Measurements from ENCODE around the gene TGFBI.

TGFBI gene

GRCh38 chr5:136063778-136064465 lies 35.1 kb downstream of the TGFBI start:
- Histone ChIP-seq H3K9me3 (ENCODE audit: severe bottlenecking) (no peaks in the 10 kb centered on the region), H3K36me3 (ENCODE audit: low read depth) (peaks cover 61% of the 10 kb centered on the region), H3K27ac (ENCODE audit: poor library complexity, severe bottlenecking) (no peak overlapping the region), H3K4me3 (ENCODE audit: severe bottlenecking) (no peak overlapping the region), H3K4me1 (ENCODE audit: insufficient read depth, poor library complexity, severe bottlenecking) (no peaks in the 10 kb centered on the region), H3K27me3 (ENCODE audit: insufficient read depth, poor library complexity, severe bottlenecking) (no peaks in the 10 kb centered on the region)
- ATAC-seq (ENCODE audit: low read depth) (no peak), DNase-seq (ENCODE audit: low spot score) (no peak)
- TF ChIP-seq CTCF (IDR thresholded peaks at IDR 0.05; ENCODE audit: poor library complexity, severe bottlenecking), result no peak

- no peaks in the 10 kb centered on the region for H3K4me1 ChIP-seq (ENCODE audit: insufficient read depth, poor library complexity, severe bottlenecking)
- no peaks in the 10 kb centered on the region for H3K9me3 ChIP-seq (ENCODE audit: severe bottlenecking)
- no peak for DNase-seq (ENCODE audit: low spot score)
- H3K36me3 ChIP-seq (ENCODE audit: low read depth), result peaks cover 57% of the 10 kb centered on the region
- ATAC-seq (ENCODE audit: low read depth), result peak; percentile 10; the same call in 2 of the 3 replicates
- no peak overlapping the region for H3K4me3 ChIP-seq (ENCODE audit: severe bottlenecking)
- H3K27me3 ChIP-seq (ENCODE audit: insufficient read depth, poor library complexity, severe bottlenecking), result no peaks in the 10 kb centered on the region
- H3K27ac ChIP-seq (ENCODE audit: poor library complexity, severe bottlenecking), result no peak overlapping the region
- TF ChIP-seq CTCF (IDR thresholded peaks at IDR 0.05; ENCODE audit: poor library complexity, severe bottlenecking), result peak; percentile 24
Measured at GRCh38 chr5:136064510-136064909, 35.7 kb downstream of the TGFBI start.

- Histone ChIP-seq H3K27me3 (ENCODE audit: insufficient read depth, poor library complexity, severe bottlenecking) (no peaks in the 10 kb centered on the region), H3K27ac (ENCODE audit: poor library complexity, severe bottlenecking) (no peak overlapping the region), H3K4me3 (ENCODE audit: severe bottlenecking) (no peak overlapping the region), H3K4me1 (ENCODE audit: insufficient read depth, poor library complexity, severe bottlenecking) (no peaks in the 10 kb centered on the region), H3K36me3 (ENCODE audit: low read depth) (peaks cover 46% of the 10 kb centered on the region), H3K9me3 (ENCODE audit: severe bottlenecking) (no peaks in the 10 kb centered on the region)
- ATAC-seq (ENCODE audit: low read depth), result peak; percentile 7; the same call in 1 of the 3 replicates
- no peak for TF ChIP-seq CTCF (IDR thresholded peaks at IDR 0.05; ENCODE audit: poor library complexity, severe bottlenecking)
- DNase-seq (ENCODE audit: low spot score), result no peak
Measured at GRCh38 chr5:136065588-136065987, 36.8 kb downstream of the TGFBI start.

- no peak overlapping the region for H3K27ac ChIP-seq (ENCODE audit: poor library complexity, severe bottlenecking)
- H3K27me3 ChIP-seq (ENCODE audit: insufficient read depth, poor library complexity, severe bottlenecking), result no peaks in the 10 kb centered on the region
- no peak for TF ChIP-seq CTCF (IDR thresholded peaks at IDR 0.05; ENCODE audit: poor library complexity, severe bottlenecking)
- peak; percentile 22 for ATAC-seq (ENCODE audit: low read depth)
- no peak overlapping the region for H3K4me3 ChIP-seq (ENCODE audit: severe bottlenecking)
- no peak for DNase-seq (ENCODE audit: low spot score)
- peaks cover 34% of the 10 kb centered on the region for H3K36me3 ChIP-seq (ENCODE audit: low read depth)
- H3K4me1 ChIP-seq (ENCODE audit: insufficient read depth, poor library complexity, severe bottlenecking), result no peaks in the 10 kb centered on the region
- no peaks in the 10 kb centered on the region for H3K9me3 ChIP-seq (ENCODE audit: severe bottlenecking)
Measured at GRCh38 chr5:136066661-136067271, 38.0 kb downstream of the TGFBI start.

GRCh38 chr5:136067422-136067821 lies 38.6 kb downstream of the TGFBI start:
- ATAC-seq (ENCODE audit: low read depth) (no peak), DNase-seq (ENCODE audit: low spot score) (no peak)
- no peak overlapping the region for H3K27ac ChIP-seq (ENCODE audit: poor library complexity, severe bottlenecking)
- no peaks in the 10 kb centered on the region for H3K27me3 ChIP-seq (ENCODE audit: insufficient read depth, poor library complexity, severe bottlenecking)
- H3K4me3 ChIP-seq (ENCODE audit: severe bottlenecking), result no peak overlapping the region
- peaks cover 28% of the 10 kb centered on the region for H3K36me3 ChIP-seq (ENCODE audit: low read depth)
- no peaks in the 10 kb centered on the region for H3K9me3 ChIP-seq (ENCODE audit: severe bottlenecking)
- H3K4me1 ChIP-seq (ENCODE audit: insufficient read depth, poor library complexity, severe bottlenecking), result no peaks in the 10 kb centered on the region
- TF ChIP-seq CTCF (IDR thresholded peaks at IDR 0.05; ENCODE audit: poor library complexity, severe bottlenecking), result no peak
